Tibial nerve (tissue), 4 donors: ENCODE measurements around the gene CPSF2.

Experiments used
- EP300 ChIP-seq, 2 donors: sonication (generic); formaldehyde crosslinking; IDR thresholded peaks; one replicate each; pipeline ENCODE4 v1.6.1; 2017; ENCODE audit warnings: antibody characterized with exemption in 2 of 2, mild to moderate bottlenecking in 1 of 2
- POLR2A ChIP-seq, 2 donors: fragments of 450-650 bp; IDR thresholded peaks; one replicate each; pipeline ENCODE4 v1.6.1; 2017; ENCODE audit warnings: antibody characterized with exemption in 2 of 2, mild to moderate bottlenecking in 2 of 2, moderate library complexity in 2 of 2
- TF ChIP-seq, protein P1 (sequence below), 5 experiments: fragments of 200-600 bp in 3 of 5; fragments of 450-650 bp in 2 of 5; sonication (generic) in 3 of 5; IDR thresholded peaks; one replicate each; pipeline ENCODE4 v1.5.1; 2016 to 2019; ENCODE audit warnings: antibody characterized with exemption in 5 of 5, mild to moderate bottlenecking in 3 of 5, moderate library complexity in 2 of 5

DNA sequence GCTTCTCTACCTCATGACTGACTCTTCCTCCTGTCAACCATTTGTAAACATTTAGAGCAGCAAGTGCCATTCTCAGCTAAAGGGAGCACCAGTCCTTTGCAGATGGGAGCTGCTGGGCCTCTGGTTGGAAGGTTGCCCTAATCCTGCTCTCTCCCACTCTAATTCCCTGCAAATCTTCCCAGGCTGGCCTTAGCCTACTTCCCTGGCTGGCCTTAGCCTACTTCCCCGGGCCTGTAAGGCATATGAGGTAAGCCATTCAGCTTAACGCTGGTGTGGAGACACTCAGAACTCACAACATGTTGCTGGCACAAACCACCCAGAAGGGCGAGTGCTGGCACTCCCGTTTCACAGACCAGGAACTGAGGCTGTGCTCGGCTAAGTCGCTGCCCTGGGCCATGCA is 69.0 kb downstream of the CPSF2 start:
- TF ChIP-seq POLR2A (IDR thresholded peaks at IDR 0.05): no peak
- TF ChIP-seq, protein P1, sequence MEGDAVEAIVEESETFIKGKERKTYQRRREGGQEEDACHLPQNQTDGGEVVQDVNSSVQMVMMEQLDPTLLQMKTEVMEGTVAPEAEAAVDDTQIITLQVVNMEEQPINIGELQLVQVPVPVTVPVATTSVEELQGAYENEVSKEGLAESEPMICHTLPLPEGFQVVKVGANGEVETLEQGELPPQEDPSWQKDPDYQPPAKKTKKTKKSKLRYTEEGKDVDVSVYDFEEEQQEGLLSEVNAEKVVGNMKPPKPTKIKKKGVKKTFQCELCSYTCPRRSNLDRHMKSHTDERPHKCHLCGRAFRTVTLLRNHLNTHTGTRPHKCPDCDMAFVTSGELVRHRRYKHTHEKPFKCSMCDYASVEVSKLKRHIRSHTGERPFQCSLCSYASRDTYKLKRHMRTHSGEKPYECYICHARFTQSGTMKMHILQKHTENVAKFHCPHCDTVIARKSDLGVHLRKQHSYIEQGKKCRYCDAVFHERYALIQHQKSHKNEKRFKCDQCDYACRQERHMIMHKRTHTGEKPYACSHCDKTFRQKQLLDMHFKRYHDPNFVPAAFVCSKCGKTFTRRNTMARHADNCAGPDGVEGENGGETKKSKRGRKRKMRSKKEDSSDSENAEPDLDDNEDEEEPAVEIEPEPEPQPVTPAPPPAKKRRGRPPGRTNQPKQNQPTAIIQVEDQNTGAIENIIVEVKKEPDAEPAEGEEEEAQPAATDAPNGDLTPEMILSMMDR (IDR thresholded peaks at IDR 0.05): no peak
- no peak for TF ChIP-seq EP300 (IDR thresholded peaks at IDR 0.05)
